ENCODE measurements around the gene MICOS13. TPM values are rescaled to one million over a fixed set of nuclear protein-coding genes. Genes with fewer than 3 reads are reported as not detected.
A peak's percentile ranks its signal among the peaks of the same experiment; 100 is the strongest.

MICOS13 gene
- total RNA-seq, 1 experiment from 2014 or later: 32.5 TPM

- TF ChIP-seq HMGXB4 (CRISPR knock-in tag; IDR thresholded peaks at IDR 0.05): 0 out of 2 replicates have a peak, but pooled peaks have one; percentile 59
- no peak for TF ChIP-seq FOXJ3 (CRISPR knock-in tag; IDR thresholded peaks at IDR 0.05; ENCODE audit: borderline replicate concordance)
- TF ChIP-seq NFYB (CRISPR knock-in tag; conservative IDR thresholded peaks at IDR 0.05; ENCODE audit: low read depth): no peak
- TF ChIP-seq EMX1 (CRISPR knock-in tag; IDR thresholded peaks at IDR 0.05): no peak
- TF ChIP-seq GTF2I (CRISPR knock-in tag; conservative IDR thresholded peaks at IDR 0.05): no peak
- no peak for TF ChIP-seq NR1H2 (CRISPR knock-in tag; IDR thresholded peaks at IDR 0.05)
- TF ChIP-seq, protein P1, sequence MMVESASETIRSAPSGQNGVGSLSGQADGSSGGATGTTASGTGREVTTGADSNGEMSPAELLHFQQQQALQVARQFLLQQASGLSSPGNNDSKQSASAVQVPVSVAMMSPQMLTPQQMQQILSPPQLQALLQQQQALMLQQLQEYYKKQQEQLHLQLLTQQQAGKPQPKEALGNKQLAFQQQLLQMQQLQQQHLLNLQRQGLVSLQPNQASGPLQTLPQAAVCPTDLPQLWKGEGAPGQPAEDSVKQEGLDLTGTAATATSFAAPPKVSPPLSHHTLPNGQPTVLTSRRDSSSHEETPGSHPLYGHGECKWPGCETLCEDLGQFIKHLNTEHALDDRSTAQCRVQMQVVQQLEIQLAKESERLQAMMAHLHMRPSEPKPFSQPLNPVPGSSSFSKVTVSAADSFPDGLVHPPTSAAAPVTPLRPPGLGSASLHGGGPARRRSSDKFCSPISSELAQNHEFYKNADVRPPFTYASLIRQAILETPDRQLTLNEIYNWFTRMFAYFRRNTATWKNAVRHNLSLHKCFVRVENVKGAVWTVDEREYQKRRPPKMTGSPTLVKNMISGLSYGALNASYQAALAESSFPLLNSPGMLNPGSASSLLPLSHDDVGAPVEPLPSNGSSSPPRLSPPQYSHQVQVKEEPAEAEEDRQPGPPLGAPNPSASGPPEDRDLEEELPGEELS (CRISPR knock-in tag; IDR thresholded peaks at IDR 0.05): no peak
- no peak for TF ChIP-seq ZNF512 (CRISPR knock-in tag; IDR thresholded peaks at IDR 0.05; ENCODE audit: borderline replicate concordance)
- TF ChIP-seq RORB (CRISPR knock-in tag; IDR thresholded peaks at IDR 0.05): no peak
- peak; percentile 45; the same call in 1 of the 2 replicates for TF ChIP-seq ARID4B (CRISPR knock-in tag; IDR thresholded peaks at IDR 0.05; ENCODE audit: borderline replicate concordance)
- no peak for TF ChIP-seq ZNF281 (CRISPR knock-in tag; IDR thresholded peaks at IDR 0.05)
- TF ChIP-seq JAZF1 (CRISPR knock-in tag; IDR thresholded peaks at IDR 0.05): no peak
- TF ChIP-seq E2F4 (CRISPR knock-in tag; IDR thresholded peaks at IDR 0.05; ENCODE audit: borderline replicate concordance, low read depth): no peak
- TF ChIP-seq USF1 (CRISPR knock-in tag; IDR thresholded peaks at IDR 0.05): peak; percentile 99
- peak; percentile 95 for TF ChIP-seq ZNF121 (CRISPR knock-in tag; IDR thresholded peaks at IDR 0.05)
- no peak for TF ChIP-seq ETV6 (CRISPR knock-in tag; IDR thresholded peaks at IDR 0.05)
- no peak for TF ChIP-seq SMAD4 (CRISPR knock-in tag; IDR thresholded peaks at IDR 0.05)
- no peak for TF ChIP-seq RELA (CRISPR knock-in tag; IDR thresholded peaks at IDR 0.05; ENCODE audit: borderline replicate concordance)
- TF ChIP-seq TP53 (CRISPR knock-in tag; IDR thresholded peaks at IDR 0.05): no peak
- TF ChIP-seq TEAD1 (CRISPR knock-in tag; IDR thresholded peaks at IDR 0.05): 0 out of 2 replicates have a peak, but pooled peaks have one; percentile 28
- TF ChIP-seq E2F5 (CRISPR knock-in tag; IDR thresholded peaks at IDR 0.05): no peak
- TF ChIP-seq, protein P2, sequence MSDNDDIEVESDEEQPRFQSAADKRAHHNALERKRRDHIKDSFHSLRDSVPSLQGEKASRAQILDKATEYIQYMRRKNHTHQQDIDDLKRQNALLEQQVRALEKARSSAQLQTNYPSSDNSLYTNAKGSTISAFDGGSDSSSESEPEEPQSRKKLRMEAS (CRISPR knock-in tag; IDR thresholded peaks at IDR 0.05): peak; percentile 78
Observed at GRCh38 chr19:5680437-5681368, at the start of gene MICOS13, which contains the start of gene HSD11B1L (continued).
